Ishikawa (cell line): ENCODE data around the gene CHST11.

Experiments
- RAD21 ChIP-seq: IDR thresholded peaks from 2 replicates; pipeline ENCODE4 v1.6.1; 2012; ENCODE audit warnings: low read depth
- YY1 ChIP-seq: IDR thresholded peaks from 2 replicates; pipeline ENCODE4 v1.6.1; 2012; ENCODE audit warnings: low read depth

- no peak for TF ChIP-seq RAD21
- TF ChIP-seq YY1: no peak
These were observed 169.5 kb downstream of the CHST11 start for GRCh38 chr12:104626069-104626837.
